Testis (tissue), 3 donors: ENCODE results near the gene CELF5. TPM values are rescaled to one million over a fixed set of nuclear protein-coding genes. Genes with fewer than 3 reads are reported as not detected.

ENCODE experiments used
- DNase-seq: peaks from one replicate; pipeline ENCODE4 v3.0.0-alpha.2; 2019
- H3K27ac ChIP-seq, 2 donors: fragments of 200-600 bp; sonication (generic); one replicate each; pipeline ENCODE4 v1.5.1; 2019
- H3K27me3 ChIP-seq: fragments of 200-600 bp; sonication (generic); one replicate; pipeline ENCODE4 v1.5.1; 2019
- H3K36me3 ChIP-seq: fragments of 200-600 bp; sonication (generic); one replicate; pipeline ENCODE4 v1.5.1; 2017; ENCODE audit warnings: low read depth; ENCODE audit errors: missing control alignments
- H3K4me1 ChIP-seq: fragments of 200-600 bp; sonication (generic); one replicate; pipeline ENCODE4 v1.5.1; 2019
- H3K4me3 ChIP-seq, 2 donors: fragments of 200-600 bp; sonication (generic); one replicate each; pipeline ENCODE4 v1.5.1; 2017 to 2019
- H3K9me3 ChIP-seq: fragments of 200-600 bp; sonication (generic); one replicate; pipeline ENCODE4 v1.5.1; 2017
- POLR2A ChIP-seq: fragments of 450-650 bp; IDR thresholded peaks from one replicate; pipeline ENCODE4 v1.6.1; 2017; ENCODE audit warnings: antibody characterized with exemption, mild to moderate bottlenecking, moderate library complexity
- WGBS, 2 donors: methylation state at CpG; one replicate each; pipeline ENCODE4 v1.1.5; 2018; 5-methylcytosine and 5-hydroxymethylcytosine counted together
- intact Hi-C: fragments of 100-400 bp; cut with DNase I; formaldehyde crosslinking; loops from one replicate; pipeline ENCODE4 v1.15.1; 2023; ENCODE audit warnings: low total_unique reads
- polyA plus RNA-seq: library from polyadenylated mRNA; stranded (reverse); fragments of 350-450 nt; fragmentation: Illumina TruSeq; extraction: RNeasy Lipid Tissue Mini Kit (QIAGEN cat#74804); gene quantifications from one replicate; pipeline ENCODE4 v1.2.3, GENCODE V29; 2014; ENCODE audit warnings: low read depth, low replicate concordance; ENCODE audit not compliant: insufficient read depth
- total RNA-seq, 2 donors: library from RNA; depleted of rRNA; stranded (reverse); fragments of >200 nt; gene quantifications; one replicate each; pipeline ENCODE4 v1.2.3, GENCODE V29; 2016
- TF ChIP-seq, protein P1 (sequence below), 3 experiments: fragments of 450-650 bp in 2 of 3; fragments of 200-600 bp in 1 of 3; sonication (generic) in 1 of 3; IDR thresholded peaks; one replicate each; pipeline ENCODE4 v1.5.1; 2016 to 2019; ENCODE audit warnings: antibody characterized with exemption in 3 of 3, mild to moderate bottlenecking in 2 of 3, moderate library complexity in 1 of 3

The CELF5 gene
- total and polyA plus RNA-seq, 3 donors from 2014 or later = 3.1 to 8.7 (median 6.6) TPM

DNA sequence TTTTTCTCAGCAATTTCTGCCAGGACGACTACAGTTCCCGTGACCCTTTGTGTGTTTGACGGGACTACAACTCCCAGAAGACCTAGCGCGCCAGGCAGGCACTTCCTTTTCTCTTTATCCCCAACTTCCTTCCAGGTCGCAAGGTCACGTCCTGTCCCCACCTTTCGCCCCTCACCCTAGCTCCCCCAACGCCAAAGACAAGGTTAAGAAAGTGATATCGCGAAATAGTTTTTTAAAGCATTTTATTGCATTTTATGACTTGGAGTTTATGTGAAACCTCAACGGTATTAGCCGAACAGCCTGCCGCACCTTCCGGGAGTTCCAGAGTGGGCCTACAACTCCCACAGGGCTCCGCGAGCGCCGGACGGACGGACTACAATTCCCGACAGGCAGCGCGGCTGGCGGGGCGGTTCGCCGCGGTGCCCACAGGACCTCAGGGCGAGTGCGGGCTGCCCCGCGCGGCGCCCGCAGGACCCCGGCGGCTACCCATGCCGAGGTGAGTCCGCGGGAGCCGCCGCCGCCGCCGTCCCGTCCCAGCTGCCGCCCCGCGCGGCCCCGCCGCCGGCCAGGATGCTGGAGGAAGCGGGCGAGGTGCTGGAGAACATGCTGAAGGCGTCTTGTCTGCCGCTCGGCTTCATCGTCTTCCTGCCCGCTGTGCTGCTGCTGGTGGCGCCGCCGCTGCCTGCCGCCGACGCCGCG is 38.9 kb upstream of the CELF5 start, which contains the start of gene NCLN:
NCLN (plus strand) TSS at position 470 of the 699 bp plus-strand sequence; CDS start at position 571, 101 bp downstream.
- peak; percentile 98 for DNase-seq
- TF ChIP-seq, protein P1, sequence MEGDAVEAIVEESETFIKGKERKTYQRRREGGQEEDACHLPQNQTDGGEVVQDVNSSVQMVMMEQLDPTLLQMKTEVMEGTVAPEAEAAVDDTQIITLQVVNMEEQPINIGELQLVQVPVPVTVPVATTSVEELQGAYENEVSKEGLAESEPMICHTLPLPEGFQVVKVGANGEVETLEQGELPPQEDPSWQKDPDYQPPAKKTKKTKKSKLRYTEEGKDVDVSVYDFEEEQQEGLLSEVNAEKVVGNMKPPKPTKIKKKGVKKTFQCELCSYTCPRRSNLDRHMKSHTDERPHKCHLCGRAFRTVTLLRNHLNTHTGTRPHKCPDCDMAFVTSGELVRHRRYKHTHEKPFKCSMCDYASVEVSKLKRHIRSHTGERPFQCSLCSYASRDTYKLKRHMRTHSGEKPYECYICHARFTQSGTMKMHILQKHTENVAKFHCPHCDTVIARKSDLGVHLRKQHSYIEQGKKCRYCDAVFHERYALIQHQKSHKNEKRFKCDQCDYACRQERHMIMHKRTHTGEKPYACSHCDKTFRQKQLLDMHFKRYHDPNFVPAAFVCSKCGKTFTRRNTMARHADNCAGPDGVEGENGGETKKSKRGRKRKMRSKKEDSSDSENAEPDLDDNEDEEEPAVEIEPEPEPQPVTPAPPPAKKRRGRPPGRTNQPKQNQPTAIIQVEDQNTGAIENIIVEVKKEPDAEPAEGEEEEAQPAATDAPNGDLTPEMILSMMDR (IDR thresholded peaks at IDR 0.05) = no peak
- TF ChIP-seq POLR2A = no peak
- Histone ChIP-seq H3K9me3 (no peaks in the 10 kb centered on the region), H3K36me3 (no peaks in the 10 kb centered on the region), H3K27ac (peak within 1 kb of the TSS; percentile 76 to 91), H3K27me3 (no peaks in the 10 kb centered on the region), H3K4me3 (peak within 1 kb of the TSS; percentile 89), H3K4me1 (peaks cover 13% of the 10 kb centered on the region)
- intact Hi-C loops = no loop called here
- WGBS, 2 donors = 0 to 1% methylated on average over 21 to 44 of the region's 69 CpGs

DNA sequence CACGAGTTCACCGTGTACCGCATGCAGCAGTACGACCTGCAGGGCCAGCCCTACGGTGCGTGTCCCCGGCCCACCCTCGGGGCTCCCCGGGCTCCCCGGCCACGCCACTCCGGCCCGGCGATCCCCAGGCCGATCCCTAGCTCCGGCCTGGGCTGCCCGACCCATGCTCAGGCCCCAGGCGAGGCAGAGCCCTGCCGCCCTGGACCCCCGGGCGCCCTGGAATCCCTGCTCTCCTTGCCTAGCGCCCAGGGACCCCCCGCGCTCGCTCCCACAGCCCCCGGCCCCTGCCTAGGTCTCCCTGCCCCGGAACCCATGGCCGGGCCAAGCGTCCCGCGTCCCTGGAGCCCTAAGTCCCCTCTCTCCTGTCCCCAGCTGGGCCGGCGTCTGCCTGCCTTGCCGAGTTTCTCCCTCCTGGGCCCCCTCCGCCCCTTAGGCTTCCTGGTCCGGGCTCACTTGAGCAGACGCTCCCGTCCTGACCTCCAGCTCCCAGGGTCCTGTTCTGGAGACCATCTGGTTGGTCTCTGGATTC is 38.2 kb upstream of the CELF5 start:
- WGBS, 2 donors = 0% methylated on average over 7 to 38 of the region's 38 CpGs
- Histone ChIP-seq H3K27me3 (no peaks in the 10 kb centered on the region), H3K27ac (peak overlapping the region; percentile 36 to 91), H3K4me3 (peak overlapping the region; percentile 89), H3K36me3 (no peaks in the 10 kb centered on the region), H3K9me3 (no peaks in the 10 kb centered on the region), H3K4me1 (peaks cover 13% of the 10 kb centered on the region)
- intact Hi-C loops = no loop called here
- DNase-seq = no peak
- no peak for TF ChIP-seq POLR2A
- TF ChIP-seq, protein P1 (IDR thresholded peaks at IDR 0.05) = no peak

DNA sequence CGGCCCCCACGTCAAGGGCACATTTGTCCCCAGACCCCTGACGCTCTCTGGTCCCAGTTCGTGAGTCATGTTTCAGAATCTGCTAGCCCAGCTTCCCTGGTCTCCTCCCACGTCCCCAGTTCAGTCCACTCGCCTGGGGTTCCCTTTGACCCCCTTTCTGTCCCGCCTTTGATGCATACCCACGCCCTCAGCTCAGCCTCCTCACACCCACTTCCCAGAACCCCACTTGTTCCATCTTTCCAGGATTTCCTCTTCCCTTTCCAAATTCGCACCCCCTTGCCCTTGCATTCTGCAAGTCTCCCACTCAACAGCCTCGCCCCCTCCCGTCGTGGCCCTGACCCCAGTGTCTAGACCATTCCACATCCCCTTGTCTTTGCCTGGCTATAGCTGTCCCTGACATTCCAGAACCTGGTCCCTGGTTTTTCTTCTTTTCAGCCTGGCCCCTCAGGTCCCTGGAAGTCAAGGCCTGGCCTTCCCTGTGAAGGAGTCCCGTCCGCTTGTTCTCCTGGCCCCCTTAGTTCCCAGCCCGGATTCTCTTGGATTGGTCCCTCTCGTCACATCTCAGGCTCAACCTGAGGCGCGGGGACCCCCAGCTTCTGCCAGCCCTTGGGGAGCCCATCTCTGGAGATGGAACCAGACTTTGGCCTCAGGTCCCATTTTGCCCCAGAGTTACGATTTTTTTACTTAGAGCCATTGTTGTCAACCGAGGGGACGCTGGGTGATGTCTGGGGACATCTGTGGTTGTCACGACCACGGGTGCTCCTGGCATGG is 37.4 kb upstream of the CELF5 start:
- intact Hi-C loops = no loop called here
- no peak for TF ChIP-seq POLR2A
- TF ChIP-seq, protein P1 (IDR thresholded peaks at IDR 0.05) = no peak
- no peak overlapping the region for H3K27ac ChIP-seq
- H3K9me3 ChIP-seq = no peaks in the 10 kb centered on the region
- H3K36me3 ChIP-seq = no peaks in the 10 kb centered on the region
- H3K27me3 ChIP-seq = no peaks in the 10 kb centered on the region
- no peak for DNase-seq
- H3K4me1 ChIP-seq = peaks cover 13% of the 10 kb centered on the region
- WGBS, 2 donors = 51 to 57% methylated on average over 21 to 23 of the region's 23 CpGs
- peak overlapping the region in 1 of 2 donors; percentile 89 for H3K4me3 ChIP-seq

DNA sequence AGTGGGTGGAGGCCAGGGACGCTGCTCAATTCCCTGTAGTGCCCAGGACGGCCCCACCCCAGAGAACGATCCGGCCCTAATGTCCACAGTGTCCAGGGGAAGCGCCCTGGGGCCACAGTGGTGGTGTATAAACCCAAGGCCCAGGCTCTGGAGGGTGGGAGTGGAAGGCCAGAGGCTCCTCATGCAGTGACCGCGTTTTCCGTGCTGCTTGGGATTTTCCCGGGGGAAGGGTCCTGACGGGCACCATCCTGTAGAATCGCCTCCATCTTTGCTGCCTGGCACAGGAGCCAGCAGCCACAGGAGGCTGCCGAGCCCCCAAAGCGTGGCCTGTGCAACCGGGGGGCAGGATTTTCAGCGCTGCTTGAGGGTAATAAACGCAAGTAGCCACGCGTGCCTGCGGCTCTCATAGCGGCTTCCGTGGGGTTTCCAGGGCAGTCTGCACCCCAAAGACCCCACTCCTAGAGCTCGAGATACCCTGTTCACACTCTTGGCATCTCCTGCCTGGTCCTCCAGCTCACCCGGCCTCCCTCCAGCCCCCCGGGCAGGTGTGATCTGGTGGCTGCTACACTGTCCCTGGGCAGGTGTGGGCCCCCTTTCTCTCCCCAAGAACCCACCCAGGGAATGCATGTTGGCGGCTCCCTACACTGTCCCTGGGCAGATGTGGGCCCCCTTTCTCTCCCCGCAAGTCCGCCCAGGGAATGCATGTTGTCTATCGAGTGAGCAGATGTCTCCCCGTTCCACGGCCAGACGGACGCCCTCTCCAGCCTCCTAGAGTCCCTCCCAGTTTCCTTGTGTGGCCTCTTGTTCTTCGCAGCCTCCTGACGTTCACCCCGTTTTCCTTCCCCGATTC is 36.6 kb upstream of the CELF5 start:
- H3K4me1 ChIP-seq = peaks cover 13% of the 10 kb centered on the region
- no peaks in the 10 kb centered on the region for H3K9me3 ChIP-seq
- intact Hi-C loops = no loop called here
- DNase-seq = no peak
- no peak overlapping the region for H3K27ac ChIP-seq
- 84 to 89% methylated on average over 22 to 36 of the region's 36 CpGs for WGBS, 2 donors
- TF ChIP-seq POLR2A = no peak
- TF ChIP-seq, protein P1 (IDR thresholded peaks at IDR 0.05) = no peak
- no peaks in the 10 kb centered on the region for H3K36me3 ChIP-seq
- H3K4me3 ChIP-seq = no peak overlapping the region
- H3K27me3 ChIP-seq = no peaks in the 10 kb centered on the region
